ENCODE measurements around the gene LUZP2. TPM values are rescaled to one million over a fixed set of nuclear protein-coding genes. Genes with fewer than 3 reads are reported as not detected.

The LUZP2 gene
- polyA plus RNA-seq, 1 donor from 2014 or later = 15.5 TPM

GRCh38 chr11:24747275-24748251 lies 250.7 kb downstream of the LUZP2 start:
- no peaks in the 10 kb centered on the region for H3K36me3 ChIP-seq (ENCODE audit: insufficient read depth, low read length)
- TF ChIP-seq RAD21 (conservative IDR thresholded peaks at IDR 0.05) (no peak), EZH2 (IDR thresholded peaks at IDR 0.05; ENCODE audit: borderline replicate concordance, insufficient read depth, low read length, poor library complexity, severe bottlenecking) (no peak), MXI1 (conservative IDR thresholded peaks at IDR 0.05; ENCODE audit: poor library complexity, severe bottlenecking) (no peak), TAF1 (IDR thresholded peaks at IDR 0.05; ENCODE audit: low read depth) (no peak), EP300 (conservative IDR thresholded peaks at IDR 0.05; ENCODE audit: poor library complexity, severe bottlenecking) (no peak), REST (IDR thresholded peaks at IDR 0.05; ENCODE audit: borderline replicate concordance) (no peak), POLR2AphosphoS5 (IDR thresholded peaks at IDR 0.05) (no peak), SMC3 (conservative IDR thresholded peaks at IDR 0.05; ENCODE audit: poor library complexity) (no peak)
- TF ChIP-seq, protein P1, sequence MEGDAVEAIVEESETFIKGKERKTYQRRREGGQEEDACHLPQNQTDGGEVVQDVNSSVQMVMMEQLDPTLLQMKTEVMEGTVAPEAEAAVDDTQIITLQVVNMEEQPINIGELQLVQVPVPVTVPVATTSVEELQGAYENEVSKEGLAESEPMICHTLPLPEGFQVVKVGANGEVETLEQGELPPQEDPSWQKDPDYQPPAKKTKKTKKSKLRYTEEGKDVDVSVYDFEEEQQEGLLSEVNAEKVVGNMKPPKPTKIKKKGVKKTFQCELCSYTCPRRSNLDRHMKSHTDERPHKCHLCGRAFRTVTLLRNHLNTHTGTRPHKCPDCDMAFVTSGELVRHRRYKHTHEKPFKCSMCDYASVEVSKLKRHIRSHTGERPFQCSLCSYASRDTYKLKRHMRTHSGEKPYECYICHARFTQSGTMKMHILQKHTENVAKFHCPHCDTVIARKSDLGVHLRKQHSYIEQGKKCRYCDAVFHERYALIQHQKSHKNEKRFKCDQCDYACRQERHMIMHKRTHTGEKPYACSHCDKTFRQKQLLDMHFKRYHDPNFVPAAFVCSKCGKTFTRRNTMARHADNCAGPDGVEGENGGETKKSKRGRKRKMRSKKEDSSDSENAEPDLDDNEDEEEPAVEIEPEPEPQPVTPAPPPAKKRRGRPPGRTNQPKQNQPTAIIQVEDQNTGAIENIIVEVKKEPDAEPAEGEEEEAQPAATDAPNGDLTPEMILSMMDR (IDR thresholded peaks at IDR 0.05; ENCODE audit: poor library complexity, severe bottlenecking) = no peak

DNA sequence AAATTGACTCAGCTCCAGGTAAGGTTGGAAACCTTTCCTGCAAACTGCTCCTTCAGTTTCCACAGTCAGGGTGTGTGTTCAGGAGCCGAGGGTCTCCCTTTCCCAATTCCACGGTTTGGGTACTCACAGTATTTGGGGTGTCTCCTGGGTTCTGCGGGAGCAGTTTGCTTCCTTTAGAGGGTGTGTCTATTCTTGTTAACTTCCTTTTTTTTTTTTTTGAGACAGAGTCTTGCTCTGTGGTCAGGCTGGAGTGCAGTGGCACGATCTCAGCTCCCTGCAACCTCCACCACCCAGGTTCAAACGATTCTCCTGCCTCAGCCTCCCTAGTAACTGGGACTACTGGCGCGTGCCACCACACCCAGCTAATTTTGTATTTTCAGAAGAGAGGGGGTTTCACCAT lies 251.4 kb downstream of the LUZP2 start:
- no peak overlapping the region for H3K4me3 ChIP-seq (ENCODE audit: low read length)

More at GRCh38 chr11:24747275-24748251, 250.7 kb downstream of the LUZP2 start:
- Histone ChIP-seq H3K79me2 (replicated peaks; ENCODE audit: insufficient read depth, low read length) (no peaks in the 10 kb centered on the region), H3K4me3 (ENCODE audit: low read length) (no peak overlapping the region), H3K9me2 (ENCODE audit: insufficient read depth, low read length) (no peaks in the 10 kb centered on the region), H4K20me1 (ENCODE audit: insufficient read depth) (no peaks in the 10 kb centered on the region), H3K9me3 (ENCODE audit: low read length) (no peaks in the 10 kb centered on the region), H3K27me3 (ENCODE audit: insufficient read depth, low read depth, low read length) (no peaks in the 10 kb centered on the region), H3K9ac (ENCODE audit: low read length) (no peak overlapping the region), H2AFZ (ENCODE audit: low read depth, low read length) (no peak overlapping the region), H3K4me2 (ENCODE audit: low read length) (no peak overlapping the region), H3K27ac (ENCODE audit: low read length) (no peak overlapping the region), H3F3A (ENCODE audit: insufficient read depth, low read length, poor library complexity, severe bottlenecking) (no peaks in the 10 kb centered on the region)

More for the DNA sequence above, 251.4 kb downstream of the LUZP2 start:
- TF ChIP-seq SMC3 (conservative IDR thresholded peaks at IDR 0.05; ENCODE audit: poor library complexity) (no peak), EP300 (conservative IDR thresholded peaks at IDR 0.05; ENCODE audit: poor library complexity, severe bottlenecking) (no peak), POLR2AphosphoS5 (IDR thresholded peaks at IDR 0.05) (no peak), RAD21 (conservative IDR thresholded peaks at IDR 0.05) (no peak), REST (IDR thresholded peaks at IDR 0.05; ENCODE audit: borderline replicate concordance) (no peak), EZH2 (IDR thresholded peaks at IDR 0.05; ENCODE audit: borderline replicate concordance, insufficient read depth, low read length, poor library complexity, severe bottlenecking) (no peak), MXI1 (conservative IDR thresholded peaks at IDR 0.05; ENCODE audit: poor library complexity, severe bottlenecking) (no peak), TAF1 (IDR thresholded peaks at IDR 0.05; ENCODE audit: low read depth) (no peak)
- TF ChIP-seq, protein P1 (IDR thresholded peaks at IDR 0.05; ENCODE audit: poor library complexity, severe bottlenecking) = no peak
- H2AFZ ChIP-seq (ENCODE audit: low read depth, low read length) = no peak overlapping the region
- no peaks in the 10 kb centered on the region for H3K79me2 ChIP-seq (replicated peaks; ENCODE audit: insufficient read depth, low read length)
- no peaks in the 10 kb centered on the region for H3F3A ChIP-seq (ENCODE audit: insufficient read depth, low read length, poor library complexity, severe bottlenecking)
- H4K20me1 ChIP-seq (ENCODE audit: insufficient read depth) = no peaks in the 10 kb centered on the region
- no peak overlapping the region for H3K27ac ChIP-seq (ENCODE audit: low read length)
- H3K4me2 ChIP-seq (ENCODE audit: low read length) = no peak overlapping the region
- no peak overlapping the region for H3K9ac ChIP-seq (ENCODE audit: low read length)
- H3K9me2 ChIP-seq (ENCODE audit: insufficient read depth, low read length) = no peaks in the 10 kb centered on the region
- no peaks in the 10 kb centered on the region for H3K36me3 ChIP-seq (ENCODE audit: insufficient read depth, low read length)
- no peaks in the 10 kb centered on the region for H3K27me3 ChIP-seq (ENCODE audit: insufficient read depth, low read depth, low read length)
- H3K9me3 ChIP-seq (ENCODE audit: low read length) = no peaks in the 10 kb centered on the region

All from neural cell (in vitro differentiated cells).